ENCODE results near the gene NUP107.
A peak's percentile ranks its signal among the peaks of the same experiment; 100 is the strongest.

Gene NUP107

GRCh38 chr12:68667291-68667690 is 19.5 kb upstream of the NUP107 start:
- TF ChIP-seq, protein P1, sequence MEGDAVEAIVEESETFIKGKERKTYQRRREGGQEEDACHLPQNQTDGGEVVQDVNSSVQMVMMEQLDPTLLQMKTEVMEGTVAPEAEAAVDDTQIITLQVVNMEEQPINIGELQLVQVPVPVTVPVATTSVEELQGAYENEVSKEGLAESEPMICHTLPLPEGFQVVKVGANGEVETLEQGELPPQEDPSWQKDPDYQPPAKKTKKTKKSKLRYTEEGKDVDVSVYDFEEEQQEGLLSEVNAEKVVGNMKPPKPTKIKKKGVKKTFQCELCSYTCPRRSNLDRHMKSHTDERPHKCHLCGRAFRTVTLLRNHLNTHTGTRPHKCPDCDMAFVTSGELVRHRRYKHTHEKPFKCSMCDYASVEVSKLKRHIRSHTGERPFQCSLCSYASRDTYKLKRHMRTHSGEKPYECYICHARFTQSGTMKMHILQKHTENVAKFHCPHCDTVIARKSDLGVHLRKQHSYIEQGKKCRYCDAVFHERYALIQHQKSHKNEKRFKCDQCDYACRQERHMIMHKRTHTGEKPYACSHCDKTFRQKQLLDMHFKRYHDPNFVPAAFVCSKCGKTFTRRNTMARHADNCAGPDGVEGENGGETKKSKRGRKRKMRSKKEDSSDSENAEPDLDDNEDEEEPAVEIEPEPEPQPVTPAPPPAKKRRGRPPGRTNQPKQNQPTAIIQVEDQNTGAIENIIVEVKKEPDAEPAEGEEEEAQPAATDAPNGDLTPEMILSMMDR (IDR thresholded peaks at IDR 0.05; ENCODE audit: poor library complexity, severe bottlenecking) = no peak
- DNase-seq (ENCODE audit: low spot score) = no peak
- H3K27me3 ChIP-seq (ENCODE audit: insufficient read depth, poor library complexity, severe bottlenecking) = no peaks in the 10 kb centered on the region
- no peaks in the 10 kb centered on the region for H3K9me3 ChIP-seq (ENCODE audit: severe bottlenecking)
- no peak for ATAC-seq (ENCODE audit: low read depth)
- no peaks in the 10 kb centered on the region for H3K36me3 ChIP-seq (ENCODE audit: low read depth)
- H3K27ac ChIP-seq (ENCODE audit: poor library complexity, severe bottlenecking) = no peak overlapping the region
- no peaks in the 10 kb centered on the region for H3K4me1 ChIP-seq (ENCODE audit: insufficient read depth, poor library complexity, severe bottlenecking)
- H3K4me3 ChIP-seq (ENCODE audit: severe bottlenecking) = no peak overlapping the region

GRCh38 chr12:68667896-68668295 is 18.9 kb upstream of the NUP107 start:
- no peaks in the 10 kb centered on the region for H3K9me3 ChIP-seq (ENCODE audit: severe bottlenecking)
- DNase-seq (ENCODE audit: low spot score) (no peak), ATAC-seq (ENCODE audit: low read depth) (0 out of 3 replicates have a peak, but pooled peaks have one; percentile 26)
- no peaks in the 10 kb centered on the region for H3K27me3 ChIP-seq (ENCODE audit: insufficient read depth, poor library complexity, severe bottlenecking)
- H3K4me3 ChIP-seq (ENCODE audit: severe bottlenecking) = no peak overlapping the region
- TF ChIP-seq, protein P1 (IDR thresholded peaks at IDR 0.05; ENCODE audit: poor library complexity, severe bottlenecking) = no peak
- no peaks in the 10 kb centered on the region for H3K4me1 ChIP-seq (ENCODE audit: insufficient read depth, poor library complexity, severe bottlenecking)
- H3K36me3 ChIP-seq (ENCODE audit: low read depth) = no peaks in the 10 kb centered on the region
- H3K27ac ChIP-seq (ENCODE audit: poor library complexity, severe bottlenecking) = no peak overlapping the region

DNA sequence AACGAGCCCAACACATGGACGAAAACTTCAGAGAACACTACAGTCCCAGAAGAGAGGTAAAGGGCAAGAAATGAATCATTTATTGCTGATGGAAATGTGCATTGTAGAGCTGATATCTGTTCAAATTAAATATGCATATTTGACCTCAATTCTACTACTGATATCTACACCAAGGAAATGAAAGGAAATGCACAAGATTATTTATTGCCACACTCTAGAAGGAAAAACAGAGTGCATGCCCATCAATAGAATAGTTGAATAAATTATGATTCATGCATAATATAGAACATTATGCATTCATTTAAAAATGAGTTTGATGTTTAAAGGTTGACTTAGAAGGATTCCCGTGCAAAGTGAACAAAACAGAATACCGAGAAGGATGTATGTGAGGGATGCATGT is 15.6 kb upstream of the NUP107 start:
- no peaks in the 10 kb centered on the region for H3K4me1 ChIP-seq (ENCODE audit: insufficient read depth, poor library complexity, severe bottlenecking)
- H3K4me3 ChIP-seq (ENCODE audit: severe bottlenecking) = no peak overlapping the region
- no peaks in the 10 kb centered on the region for H3K27me3 ChIP-seq (ENCODE audit: insufficient read depth, poor library complexity, severe bottlenecking)
- H3K27ac ChIP-seq (ENCODE audit: poor library complexity, severe bottlenecking) = no peak overlapping the region
- TF ChIP-seq, protein P1 (IDR thresholded peaks at IDR 0.05; ENCODE audit: poor library complexity, severe bottlenecking) = no peak
- DNase-seq (ENCODE audit: low spot score) = no peak
- no peak for ATAC-seq (ENCODE audit: low read depth)
- no peaks in the 10 kb centered on the region for H3K9me3 ChIP-seq (ENCODE audit: severe bottlenecking)
- H3K36me3 ChIP-seq (ENCODE audit: low read depth) = no peaks in the 10 kb centered on the region

DNA sequence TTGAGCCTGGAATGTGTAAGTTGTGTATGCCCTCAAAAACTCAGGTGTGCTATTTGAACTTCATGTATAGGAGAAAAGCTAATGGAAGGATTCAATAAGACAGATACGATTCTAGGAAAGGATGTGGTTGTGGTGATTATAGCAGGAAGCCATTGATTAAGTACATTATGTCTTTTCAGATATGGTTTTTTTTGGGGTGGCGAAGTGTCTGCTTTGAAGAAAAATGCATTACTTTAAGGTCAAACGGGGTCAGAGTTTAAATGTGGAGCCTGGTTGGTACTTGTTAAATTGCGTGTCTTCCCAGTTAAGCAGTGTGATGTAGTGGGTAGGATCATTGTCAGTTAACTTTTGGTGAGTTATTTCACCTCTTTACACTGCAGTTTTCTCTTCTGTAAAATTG is 13.0 kb upstream of the NUP107 start:
- H3K4me3 ChIP-seq (ENCODE audit: severe bottlenecking) = no peak overlapping the region

DNA sequence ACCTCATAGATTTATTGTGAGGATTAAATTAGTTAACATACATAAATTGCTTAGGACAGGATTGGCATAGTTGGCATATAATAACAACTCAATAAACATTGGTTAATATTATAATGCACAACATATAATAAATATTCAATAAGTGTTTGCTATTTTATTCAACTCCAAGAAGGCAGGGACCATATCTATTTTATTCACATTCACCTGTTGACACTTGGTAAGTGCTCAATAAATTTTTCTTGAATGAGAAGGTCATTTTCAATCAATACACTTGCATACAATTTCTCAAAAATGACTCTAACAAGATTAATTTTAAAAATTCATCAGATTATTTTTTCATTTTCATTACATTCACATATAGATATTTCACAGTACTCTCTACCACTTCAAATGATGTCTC is 12.4 kb upstream of the NUP107 start:
- no peaks in the 10 kb centered on the region for H3K9me3 ChIP-seq (ENCODE audit: severe bottlenecking)
- DNase-seq (ENCODE audit: low spot score) (no peak), ATAC-seq (ENCODE audit: low read depth) (no peak)
- H3K4me3 ChIP-seq (ENCODE audit: severe bottlenecking) = no peak overlapping the region
- peaks cover 4% of the 10 kb centered on the region for H3K4me1 ChIP-seq (ENCODE audit: insufficient read depth, poor library complexity, severe bottlenecking)
- no peaks in the 10 kb centered on the region for H3K27me3 ChIP-seq (ENCODE audit: insufficient read depth, poor library complexity, severe bottlenecking)
- H3K36me3 ChIP-seq (ENCODE audit: low read depth) = no peaks in the 10 kb centered on the region
- TF ChIP-seq, protein P1 (IDR thresholded peaks at IDR 0.05; ENCODE audit: poor library complexity, severe bottlenecking) = no peak
- no peak overlapping the region for H3K27ac ChIP-seq (ENCODE audit: poor library complexity, severe bottlenecking)

More for the DNA sequence above, 13.0 kb upstream of the NUP107 start:
- no peaks in the 10 kb centered on the region for H3K36me3 ChIP-seq (ENCODE audit: low read depth)
- TF ChIP-seq, protein P1 (IDR thresholded peaks at IDR 0.05; ENCODE audit: poor library complexity, severe bottlenecking) = no peak
- no peaks in the 10 kb centered on the region for H3K9me3 ChIP-seq (ENCODE audit: severe bottlenecking)
- no peak overlapping the region for H3K27ac ChIP-seq (ENCODE audit: poor library complexity, severe bottlenecking)
- peaks cover 4% of the 10 kb centered on the region for H3K4me1 ChIP-seq (ENCODE audit: insufficient read depth, poor library complexity, severe bottlenecking)
- DNase-seq (ENCODE audit: low spot score) (no peak), ATAC-seq (ENCODE audit: low read depth) (no peak)
- no peaks in the 10 kb centered on the region for H3K27me3 ChIP-seq (ENCODE audit: insufficient read depth, poor library complexity, severe bottlenecking)
